C4-2B (cell line): ENCODE data around the gene USP38.
A peak's percentile ranks its signal among the peaks of the same experiment; 100 is the strongest.

Experiments
- H3K27ac ChIP-seq: fragments of 450-650 bp; 2 replicates; pipeline ENCODE4 v1.5.1; 2017
- CTCF ChIP-seq: fragments of 450-650 bp; conservative IDR thresholded peaks from 2 replicates; pipeline ENCODE4 v1.5.1; 2017; ENCODE audit warnings: mild to moderate bottlenecking
- ZFX ChIP-seq: fragments of 450-650 bp; IDR thresholded peaks from 2 replicates; pipeline ENCODE4 v1.6.1; 2017

USP38 gene

GRCh38 chr4:143183513-143184216 lies 1.1 kb upstream of the USP38 start:
- TF ChIP-seq ZFX, result no peak
- no peak for TF ChIP-seq CTCF
- peak overlapping the region; percentile 97 for H3K27ac ChIP-seq

- peak overlapping the region; percentile 97 for H3K27ac ChIP-seq
- TF ChIP-seq CTCF, result no peak
- TF ChIP-seq ZFX, result no peak; the same call in 1 of the 2 replicates
Measured at GRCh38 chr4:143184217-143184502, 557 bp upstream of the USP38 start.

GRCh38 chr4:143185253-143186107 lies 763 bp downstream of the USP38 start:
- TF ChIP-seq CTCF (no peak), ZFX (peak; percentile 90)
- H3K27ac ChIP-seq, result peak overlapping the region; percentile 97

- H3K27ac ChIP-seq, result peak overlapping the region; percentile 97; the same call in 1 of the 2 replicates
- TF ChIP-seq ZFX (no peak), CTCF (no peak)
Measured at GRCh38 chr4:143186212-143186611, 1.5 kb downstream of the USP38 start.

GRCh38 chr4:143186649-143187048 lies 1.9 kb downstream of the USP38 start:
- no peak for TF ChIP-seq ZFX
- TF ChIP-seq CTCF, result no peak
- H3K27ac ChIP-seq, result no peak overlapping the region

- no peak for TF ChIP-seq CTCF
- TF ChIP-seq ZFX, result no peak
- H3K27ac ChIP-seq, result no peak overlapping the region
Measured at GRCh38 chr4:143188136-143189088, 3.7 kb downstream of the USP38 start.
